Transverse colon (tissue), 3 donors: ENCODE results near the gene CAB39L.

ENCODE experiments used
- EP300 ChIP-seq: sonication (generic); formaldehyde crosslinking; IDR thresholded peaks from one replicate; pipeline ENCODE4 v1.6.1; 2017; ENCODE audit warnings: antibody characterized with exemption, low read depth
- TF ChIP-seq, protein P1 (sequence below), 5 experiments: fragments of 200-600 bp in 3 of 5; fragments of 450-650 bp in 2 of 5; sonication (generic) in 3 of 5; IDR thresholded peaks; 1 replicate in 2 of 5; 2 replicates in 3 of 5; pipeline ENCODE4 v1.5.1; 2016 to 2017; ENCODE audit warnings: antibody characterized with exemption in 5 of 5, inconsistent platforms in 3 of 5, mild to moderate bottlenecking in 2 of 5, moderate library complexity in 1 of 5

DNA sequence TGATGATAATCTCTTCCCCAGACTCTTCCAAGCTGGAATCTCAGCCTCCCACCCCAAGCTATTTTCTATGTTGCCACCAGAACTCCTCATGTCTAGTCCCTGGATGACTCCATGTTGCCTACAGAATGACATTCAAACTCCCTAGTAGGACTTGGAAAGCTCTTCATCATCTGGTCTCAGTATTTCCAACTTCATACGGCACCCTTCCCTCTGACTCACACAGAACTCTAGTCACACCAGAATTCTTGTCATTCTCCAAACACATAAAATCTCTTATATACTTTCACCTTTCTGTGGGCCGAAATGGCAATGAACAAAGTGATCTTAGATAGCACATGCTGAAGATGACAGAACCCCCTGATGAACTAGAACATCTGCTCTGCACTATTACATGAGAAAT, 86.2 kb downstream of the CAB39L start:
- TF ChIP-seq, protein P1, sequence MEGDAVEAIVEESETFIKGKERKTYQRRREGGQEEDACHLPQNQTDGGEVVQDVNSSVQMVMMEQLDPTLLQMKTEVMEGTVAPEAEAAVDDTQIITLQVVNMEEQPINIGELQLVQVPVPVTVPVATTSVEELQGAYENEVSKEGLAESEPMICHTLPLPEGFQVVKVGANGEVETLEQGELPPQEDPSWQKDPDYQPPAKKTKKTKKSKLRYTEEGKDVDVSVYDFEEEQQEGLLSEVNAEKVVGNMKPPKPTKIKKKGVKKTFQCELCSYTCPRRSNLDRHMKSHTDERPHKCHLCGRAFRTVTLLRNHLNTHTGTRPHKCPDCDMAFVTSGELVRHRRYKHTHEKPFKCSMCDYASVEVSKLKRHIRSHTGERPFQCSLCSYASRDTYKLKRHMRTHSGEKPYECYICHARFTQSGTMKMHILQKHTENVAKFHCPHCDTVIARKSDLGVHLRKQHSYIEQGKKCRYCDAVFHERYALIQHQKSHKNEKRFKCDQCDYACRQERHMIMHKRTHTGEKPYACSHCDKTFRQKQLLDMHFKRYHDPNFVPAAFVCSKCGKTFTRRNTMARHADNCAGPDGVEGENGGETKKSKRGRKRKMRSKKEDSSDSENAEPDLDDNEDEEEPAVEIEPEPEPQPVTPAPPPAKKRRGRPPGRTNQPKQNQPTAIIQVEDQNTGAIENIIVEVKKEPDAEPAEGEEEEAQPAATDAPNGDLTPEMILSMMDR (IDR thresholded peaks at IDR 0.05): no peak
- TF ChIP-seq EP300: no peak
